GM12873 (cell line): ENCODE data around the gene BCS1L.

ENCODE experiments used
- CTCF ChIP-seq: IDR thresholded peaks from 2 replicates; pipeline ENCODE4 v1.5.1; 2012; ENCODE audit warnings: low read depth, mild to moderate bottlenecking, moderate library complexity, low read length, control low read depth; ENCODE audit not compliant: insufficient read depth; ENCODE audit errors: missing control alignments

Gene BCS1L

GRCh38 chr2:218643751-218644310 lies 15.7 kb upstream of the BCS1L start:
- no peak for TF ChIP-seq CTCF

GRCh38 chr2:218644721-218645120 lies 14.8 kb upstream of the BCS1L start:
- TF ChIP-seq CTCF = no peak

GRCh38 chr2:218645126-218645525 lies 14.4 kb upstream of the BCS1L start:
- TF ChIP-seq CTCF = no peak

GRCh38 chr2:218648088-218648786 lies 11.2 kb upstream of the BCS1L start:
- peak; percentile 93 for TF ChIP-seq CTCF

GRCh38 chr2:218648787-218649100 lies 10.7 kb upstream of the BCS1L start:
- no peak for TF ChIP-seq CTCF

- TF ChIP-seq CTCF = no peak
Measured at GRCh38 chr2:218655751-218656150, 3.7 kb upstream of the BCS1L start.

- peak; percentile 67 for TF ChIP-seq CTCF
Measured at GRCh38 chr2:218658671-218659257, 719 bp upstream of the BCS1L start.
